ENCODE measurements around the gene ITPKB.

GRCh38 chr1:226691247-226691646 is 47.8 kb downstream of the ITPKB start:
- TF ChIP-seq POLR2A (IDR thresholded peaks at IDR 0.05) (no peak), CTCF (IDR thresholded peaks at IDR 0.05) (no peak)
